Amygdala (tissue), 56 donors: ENCODE results near the gene CD36.
A peak's percentile ranks its signal among the peaks of the same experiment; 100 is the strongest.

Experiments
- DNase-seq, 56 donors: peaks; one replicate each; lab custom pipeline; 2025; lab: John Stamatoyannopoulos, UW

CD36 gene

DNA sequence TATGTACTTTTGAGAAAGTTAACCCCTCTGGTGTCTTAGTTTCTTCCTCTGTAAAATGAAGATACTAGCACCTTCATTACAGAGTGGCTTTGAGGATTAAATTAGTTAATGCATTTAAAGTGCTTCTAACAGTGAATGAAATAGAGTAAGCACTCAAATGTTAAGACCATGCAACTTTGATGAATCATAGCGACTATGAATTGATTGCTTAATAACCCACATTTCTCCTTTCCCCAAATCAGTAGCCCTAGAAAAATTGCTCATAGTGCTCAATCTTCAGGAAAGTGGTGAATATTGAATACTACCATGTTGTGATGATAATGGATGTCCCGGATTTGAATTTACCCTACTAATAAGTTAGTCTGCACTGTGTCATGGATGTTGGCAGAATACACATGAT is 48.1 kb downstream of the CD36 start:
- DNase-seq: no peak

DNA sequence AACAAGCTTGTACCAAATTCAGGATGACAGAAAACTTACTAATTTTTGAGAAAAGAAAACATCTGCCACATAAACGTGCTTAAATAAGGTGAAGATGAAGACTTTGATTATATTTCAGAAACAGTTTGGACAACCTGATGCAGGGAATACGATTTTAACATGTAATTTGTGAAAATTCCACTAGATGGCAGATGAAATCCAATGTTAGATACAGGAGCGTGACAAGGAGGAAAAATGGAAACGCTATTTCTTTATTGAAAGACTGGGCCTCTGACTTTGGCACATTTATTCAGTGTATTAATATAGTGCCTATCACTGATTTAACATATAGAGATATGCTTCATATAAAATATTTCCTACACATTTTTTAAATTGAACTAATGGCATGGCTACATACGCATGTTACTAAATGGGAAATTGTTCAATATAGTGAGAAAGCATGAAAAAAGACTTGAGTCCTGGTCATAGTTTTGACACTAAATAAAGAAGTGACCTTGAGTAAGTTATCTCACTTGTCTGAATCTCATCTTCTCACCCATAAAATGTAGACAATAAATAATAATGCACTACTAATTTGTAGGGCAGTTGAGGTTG is 60.7 kb downstream of the CD36 start:
- DNase-seq: peak in 1 of 56 donors; percentile 41

DNA sequence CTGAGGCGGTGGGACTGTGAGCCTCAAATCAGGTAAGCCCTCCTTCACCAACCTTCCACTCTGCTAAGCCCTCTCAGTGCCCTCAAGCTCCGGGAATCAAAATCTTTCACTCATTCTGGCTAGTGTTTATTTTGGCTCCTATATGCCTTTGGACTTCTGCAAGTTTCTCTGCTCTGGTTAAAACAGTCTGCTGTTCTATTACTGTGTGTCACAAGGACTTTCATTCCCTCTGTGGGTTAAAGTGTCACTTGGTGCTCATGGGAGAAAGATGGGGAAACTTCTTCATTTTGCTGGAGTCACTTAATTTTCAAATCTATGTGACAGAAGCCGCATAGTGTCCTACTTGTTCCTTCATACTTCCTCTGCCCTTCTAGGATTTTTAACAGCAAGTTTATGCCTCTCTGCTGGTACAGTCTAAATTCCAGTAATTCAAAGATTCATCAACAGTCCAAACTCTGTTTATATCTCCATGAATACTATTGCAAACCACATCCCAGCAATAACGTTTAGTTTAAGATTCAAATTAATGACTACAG is 61.3 kb downstream of the CD36 start:
- DNase-seq: no peak

DNA sequence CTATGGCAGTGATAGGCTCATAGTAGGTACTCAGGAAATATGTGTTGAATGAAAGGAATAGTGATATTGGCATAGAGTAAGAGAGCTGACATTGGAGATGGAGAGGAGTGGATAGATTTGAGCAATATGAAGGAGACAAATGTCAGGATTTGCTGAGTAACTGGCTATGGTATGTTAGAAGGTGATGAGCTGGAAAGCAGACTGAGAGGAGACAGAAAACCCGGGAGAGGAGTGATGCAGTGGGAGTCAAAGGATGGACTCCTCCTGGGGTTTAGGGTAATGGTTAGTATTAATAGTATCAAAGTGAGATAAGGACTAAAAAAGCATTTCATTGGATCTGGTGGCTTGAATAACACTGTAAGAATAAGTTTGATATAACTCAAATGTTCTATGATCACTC is 64.8 kb downstream of the CD36 start:
- DNase-seq: no peak

DNA sequence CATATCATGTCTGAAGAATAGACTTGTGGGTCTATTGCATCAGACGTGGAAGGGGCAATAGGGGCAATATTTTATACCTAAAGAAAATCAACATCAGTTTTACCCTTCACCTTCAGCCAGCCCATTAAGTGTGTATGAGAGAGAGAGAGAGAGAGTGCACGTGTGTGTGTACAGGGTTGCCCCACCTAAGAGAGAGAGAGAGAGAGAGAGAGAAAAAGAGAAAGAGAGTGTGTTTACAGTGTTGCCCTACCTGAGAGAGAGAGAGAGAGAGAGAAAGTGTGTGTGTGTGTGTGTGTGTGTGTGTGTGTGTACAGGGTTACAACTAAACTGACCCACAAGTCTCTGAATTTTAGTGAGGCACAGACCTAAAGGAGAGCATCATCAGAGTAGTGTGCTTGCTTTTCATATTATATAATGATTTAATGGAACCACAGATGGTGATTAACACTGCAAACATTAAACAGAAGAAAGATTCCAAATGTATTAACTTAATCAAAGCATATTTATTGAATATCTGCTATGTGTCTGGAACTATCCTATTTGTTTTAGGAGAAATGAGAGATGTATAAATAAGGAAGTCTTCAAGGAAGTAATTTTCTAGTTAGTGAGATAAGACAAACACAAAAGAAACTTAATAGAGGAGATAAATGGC is 66.8 kb downstream of the CD36 start:
- no peak for DNase-seq

DNA sequence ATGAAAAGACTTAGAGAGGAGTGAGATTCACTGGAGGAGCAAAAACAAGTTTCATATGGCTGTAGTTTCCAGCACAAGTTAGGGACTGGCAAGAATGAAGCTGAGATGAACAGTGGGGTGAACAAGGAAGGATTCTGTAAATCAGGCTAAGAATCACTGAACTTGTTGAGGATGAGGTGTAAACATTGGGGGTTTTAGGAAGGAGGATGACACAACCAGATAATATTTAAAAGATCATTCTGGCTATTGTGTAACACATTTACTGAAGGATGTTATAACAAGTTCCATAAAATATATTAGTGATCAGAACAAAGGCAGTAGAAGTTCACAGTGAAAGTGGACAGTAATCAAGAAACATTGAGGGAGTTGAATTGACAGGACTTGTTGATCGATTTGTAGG is 68.9 kb downstream of the CD36 start:
- DNase-seq: no peak

DNA sequence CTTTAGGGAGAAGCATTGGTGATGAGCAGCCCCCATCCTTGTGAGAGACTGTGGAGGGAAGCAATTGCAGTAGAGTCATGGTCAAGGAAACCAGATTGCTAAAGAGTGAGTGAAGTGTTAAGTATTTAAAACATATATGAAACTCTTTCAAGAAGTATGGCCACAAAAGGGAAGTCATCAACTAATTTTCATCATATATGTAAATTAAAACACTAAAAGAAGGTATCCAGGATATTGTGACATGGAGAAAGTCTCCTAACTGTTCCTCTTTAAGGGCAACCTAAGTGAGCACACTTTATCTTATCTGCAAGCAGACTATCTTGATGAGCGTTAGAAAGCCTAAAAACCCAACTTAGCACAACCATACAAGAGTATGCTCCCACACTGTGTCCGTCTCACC is 69.7 kb downstream of the CD36 start:
- no peak for DNase-seq

DNA sequence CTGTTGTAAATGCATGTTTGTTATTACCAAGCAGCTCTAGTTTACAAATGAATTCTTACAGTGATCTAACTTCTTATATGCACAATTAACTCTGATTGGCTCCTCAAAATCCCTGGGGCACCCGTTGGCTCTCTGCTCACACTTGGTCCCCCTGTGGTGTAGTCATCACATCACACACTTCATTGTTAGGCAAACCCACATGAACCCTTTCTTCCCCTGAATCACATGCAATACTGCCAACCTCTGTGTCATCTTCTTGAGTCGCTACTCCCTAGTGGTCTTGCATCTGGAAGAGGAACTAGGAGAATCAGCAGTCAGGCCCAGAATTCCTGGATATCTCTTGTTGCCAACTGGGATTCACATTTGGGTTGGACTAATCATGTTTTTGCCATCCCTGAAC is 73.1 kb downstream of the CD36 start:
- DNase-seq: no peak

DNA sequence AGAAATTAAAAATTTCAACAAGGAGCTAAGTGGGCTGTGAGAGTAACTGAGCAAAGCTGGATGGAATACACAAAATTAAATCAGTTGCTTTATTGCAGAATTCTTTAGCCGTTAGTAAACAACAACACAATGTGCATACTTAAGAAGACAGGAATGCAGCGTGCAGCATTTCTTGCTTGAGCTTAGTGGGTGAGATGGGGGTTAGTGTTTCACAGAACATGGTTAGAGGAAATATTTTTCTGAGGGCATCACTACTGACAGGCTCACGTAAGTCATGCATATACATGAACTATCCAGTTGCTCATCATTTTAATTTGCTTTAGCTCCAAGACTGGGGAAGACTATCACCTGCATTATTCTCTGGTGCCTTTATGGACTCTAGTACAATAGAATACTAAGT is 80.8 kb downstream of the CD36 start:
- no peak for DNase-seq

DNA sequence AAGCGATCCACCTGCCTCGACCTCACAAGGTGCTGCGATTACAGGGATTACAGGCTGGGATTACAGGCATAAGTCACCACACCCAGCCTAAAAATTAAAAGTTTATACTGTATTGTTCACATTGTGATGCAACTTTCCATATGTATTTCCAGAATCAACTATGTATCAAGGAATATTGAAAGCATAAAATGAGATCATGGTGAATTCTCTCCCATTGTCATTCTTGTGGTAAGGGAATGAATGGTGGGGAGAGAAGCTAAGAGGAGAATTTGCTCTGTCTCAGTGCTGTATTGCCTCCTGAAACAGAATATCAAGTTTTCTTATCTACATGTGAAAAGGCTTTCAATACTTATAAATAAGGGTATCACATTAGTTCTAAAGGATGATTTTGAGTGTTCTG is 81.7 kb downstream of the CD36 start:
- no peak for DNase-seq

DNA sequence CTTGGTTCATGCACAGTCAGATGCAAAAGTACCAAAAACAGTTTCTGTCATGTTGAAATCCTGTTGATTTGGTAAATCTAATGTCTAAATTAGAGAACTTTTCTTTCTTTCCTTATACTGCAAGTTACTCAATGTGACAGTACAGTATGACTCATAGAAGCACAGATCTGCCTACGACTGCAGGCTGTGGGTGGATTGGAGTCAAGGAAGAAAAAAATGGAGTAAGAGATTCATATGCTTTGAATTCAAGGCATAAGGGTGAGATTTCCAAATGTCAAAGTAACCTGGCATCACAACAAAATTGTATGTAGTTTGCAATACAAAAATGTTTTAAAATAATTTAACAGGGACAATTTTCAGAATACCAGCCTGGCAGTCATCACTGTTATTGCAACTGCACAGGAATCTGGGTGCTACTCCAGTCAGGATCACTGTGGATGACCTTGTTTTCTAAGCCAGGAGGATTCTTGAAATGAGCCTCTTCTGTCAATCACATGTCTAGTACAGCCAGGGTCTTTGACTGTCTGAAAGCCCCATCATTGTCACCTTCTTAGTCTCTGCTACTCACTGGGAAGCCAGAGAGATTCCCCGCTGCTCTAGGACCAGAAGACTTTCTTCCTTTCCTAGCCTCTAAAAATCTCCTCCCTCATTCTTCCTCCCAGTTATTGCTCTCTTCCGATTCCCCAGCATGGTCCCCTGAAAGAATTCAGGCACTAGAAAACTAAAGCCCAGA is 83.6 kb downstream of the CD36 start:
- DNase-seq: peak in 8 of 56 donors; percentile 2 to 49 (median 9)

DNA sequence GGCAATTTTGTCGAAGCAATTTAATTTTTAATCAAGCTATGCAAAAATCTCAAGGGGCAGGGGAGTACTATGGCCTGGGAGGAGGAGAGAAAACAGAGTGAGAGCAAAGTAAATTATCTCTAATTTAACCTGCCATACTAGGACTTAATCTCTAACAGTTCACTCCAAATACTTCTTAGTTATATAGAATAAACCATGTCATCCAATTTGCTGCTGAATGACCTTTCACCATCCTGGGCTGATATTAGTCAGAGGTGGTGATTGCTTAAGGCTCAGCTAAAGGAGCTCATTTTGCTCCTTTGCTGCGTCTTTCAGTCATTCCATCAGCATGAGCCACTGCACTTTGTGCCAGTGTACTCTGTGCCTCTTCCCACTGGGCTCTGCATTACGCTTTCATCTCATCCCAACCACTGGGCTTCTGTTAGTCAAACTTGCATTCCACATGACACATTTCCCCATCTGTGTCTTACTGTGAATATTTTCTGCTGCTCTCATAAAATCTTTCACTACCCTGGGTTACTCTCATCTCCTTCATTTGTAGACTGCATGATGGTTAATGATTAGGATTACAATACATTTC is 84.3 kb downstream of the CD36 start:
- DNase-seq: no peak

DNA sequence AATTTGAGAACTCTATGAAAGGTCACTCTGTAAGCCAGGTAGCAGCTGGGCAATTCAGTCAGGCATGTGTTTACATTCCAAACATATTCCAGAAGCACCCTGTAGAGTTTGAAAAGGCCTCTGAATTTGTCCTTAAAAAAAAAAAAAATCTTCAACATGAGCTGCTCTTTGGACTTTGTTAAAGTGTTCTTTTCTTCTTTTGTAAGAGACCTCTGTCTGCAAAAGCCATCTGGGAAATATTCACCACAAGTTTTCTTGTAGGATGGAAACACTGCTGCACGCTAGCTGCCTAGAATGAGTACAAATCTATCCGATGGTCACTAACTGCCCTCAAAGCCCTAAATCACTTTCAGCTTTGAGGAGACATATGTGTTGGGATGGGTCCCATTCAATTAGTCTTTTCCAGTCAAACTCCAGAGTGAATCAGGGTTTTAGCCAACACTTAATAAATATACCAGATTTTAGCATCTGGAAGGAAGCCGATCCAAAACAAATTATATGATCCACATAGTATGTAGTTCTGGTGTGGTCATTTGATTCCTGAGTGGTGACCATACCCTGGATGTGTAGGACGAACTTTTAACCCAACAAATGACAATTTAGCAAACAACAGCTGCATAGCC is 85.9 kb downstream of the CD36 start:
- no peak for DNase-seq

DNA sequence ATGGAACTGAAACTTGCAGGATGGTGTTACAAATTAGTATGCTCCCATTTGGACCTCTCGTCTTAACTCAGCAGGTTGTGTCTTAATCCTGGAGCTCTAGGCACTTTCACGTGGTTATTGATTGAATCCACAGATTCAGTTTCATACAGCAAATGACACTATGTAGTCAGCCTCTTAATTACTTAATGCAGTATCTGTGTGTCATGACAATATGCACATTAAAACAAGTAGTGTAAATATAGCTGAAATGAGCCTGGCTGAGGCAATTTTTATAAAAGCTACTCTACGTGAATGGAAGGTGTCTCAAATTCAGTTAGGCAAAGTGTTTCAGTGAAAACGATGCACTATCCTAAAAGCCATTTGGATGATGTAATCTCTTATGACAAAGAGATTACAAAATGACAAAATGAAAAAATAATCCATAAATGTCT is 86.8 kb downstream of the CD36 start:
- no peak for DNase-seq
